D341Med (cell line): Measurements from ENCODE around the gene GPANK1.

Source experiments
- DNase-seq: peaks from one replicate; pipeline ENCODE4 v3.0.0; 2012; ENCODE audit warnings: low spot score

Gene GPANK1

DNA sequence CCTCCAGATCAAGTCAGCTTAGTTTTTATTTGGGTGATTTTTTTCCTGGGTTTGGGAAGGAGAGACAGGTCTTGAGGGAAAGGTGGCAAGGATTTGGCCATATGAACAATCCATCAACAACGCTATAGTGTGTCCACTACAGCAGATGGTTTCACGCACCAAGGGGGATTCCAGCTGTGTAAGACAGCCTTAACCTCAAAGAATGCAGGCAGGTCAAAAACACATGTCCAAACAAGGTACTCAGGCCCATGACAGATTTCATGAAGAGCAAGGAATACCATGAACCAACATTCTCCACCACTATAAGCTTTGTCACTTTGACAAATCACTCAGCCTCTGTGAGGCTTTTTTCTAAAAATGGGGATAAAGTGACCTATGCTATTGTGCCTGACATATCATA, 47.8 kb downstream of the GPANK1 start:
- no peak for DNase-seq

GRCh38 chr6:31615748-31616147, 49.0 kb downstream of the GPANK1 start:
- DNase-seq, result no peak

- no peak for DNase-seq
These were observed 49.9 kb downstream of the GPANK1 start, which contains the start of gene AIF1 for GRCh38 chr6:31614684-31615578. Gene AIF1, plus strand, starts transcription at chr6:31615234. Its CDS starts 96 bp downstream, at chr6:31615330.

GRCh38 chr6:31614075-31614619, 50.6 kb downstream of the GPANK1 start:
- DNase-seq, result no peak
